Lower leg skin (tissue), 3 donors: ENCODE results near the gene EDN1.

Experiments used
- POLR2A ChIP-seq, 2 donors: fragments of 450-650 bp; IDR thresholded peaks; one replicate each; pipeline ENCODE4 v1.6.1; 2016 to 2017; ENCODE audit warnings: antibody characterized with exemption in 2 of 2, mild to moderate bottlenecking in 1 of 2, moderate library complexity in 1 of 2
- TF ChIP-seq, protein P1 (sequence below), 3 donors: fragments of 450-650 bp; IDR thresholded peaks; one replicate each; pipeline ENCODE4 v1.5.1; 2016; ENCODE audit warnings: antibody characterized with exemption in 3 of 3, mild to moderate bottlenecking in 3 of 3, moderate library complexity in 2 of 3

DNA sequence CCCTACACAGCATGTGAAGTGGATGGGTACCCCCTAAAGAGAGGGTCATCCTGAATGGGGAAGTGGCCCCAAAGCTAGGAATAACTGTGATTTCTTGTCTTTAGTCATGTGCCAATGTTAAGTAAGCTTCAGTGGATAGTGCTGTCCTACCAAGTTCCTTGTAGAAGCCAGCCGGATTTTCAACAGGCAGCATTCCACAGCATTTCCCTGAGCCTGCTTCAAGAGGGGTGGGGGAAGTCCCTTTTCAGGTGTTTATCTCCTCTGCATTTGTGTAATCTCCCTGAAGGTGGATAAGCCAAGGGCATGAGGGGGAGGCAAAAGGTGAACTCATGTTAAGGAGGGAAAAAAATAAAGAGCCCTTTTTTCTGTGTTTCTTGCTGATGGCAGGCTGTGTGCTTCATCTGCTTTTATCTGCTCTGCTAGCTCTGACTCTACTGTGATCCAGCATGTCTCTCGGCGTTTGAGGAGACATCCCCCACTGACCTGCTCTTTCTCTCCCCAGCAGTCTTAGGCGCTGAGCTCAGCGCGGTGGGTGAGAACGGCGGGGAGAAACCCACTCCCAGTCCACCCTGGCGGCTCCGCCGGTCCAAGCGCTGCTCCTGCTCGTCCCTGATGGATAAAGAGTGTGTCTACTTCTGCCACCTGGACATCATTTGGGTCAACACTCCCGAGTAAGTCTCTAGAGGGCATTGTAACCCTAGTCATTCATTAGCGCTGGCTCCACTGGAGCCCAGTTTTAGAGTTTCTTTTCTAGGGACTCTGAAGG lies 1.9 kb downstream of the EDN1 start:
- TF ChIP-seq, protein P1, sequence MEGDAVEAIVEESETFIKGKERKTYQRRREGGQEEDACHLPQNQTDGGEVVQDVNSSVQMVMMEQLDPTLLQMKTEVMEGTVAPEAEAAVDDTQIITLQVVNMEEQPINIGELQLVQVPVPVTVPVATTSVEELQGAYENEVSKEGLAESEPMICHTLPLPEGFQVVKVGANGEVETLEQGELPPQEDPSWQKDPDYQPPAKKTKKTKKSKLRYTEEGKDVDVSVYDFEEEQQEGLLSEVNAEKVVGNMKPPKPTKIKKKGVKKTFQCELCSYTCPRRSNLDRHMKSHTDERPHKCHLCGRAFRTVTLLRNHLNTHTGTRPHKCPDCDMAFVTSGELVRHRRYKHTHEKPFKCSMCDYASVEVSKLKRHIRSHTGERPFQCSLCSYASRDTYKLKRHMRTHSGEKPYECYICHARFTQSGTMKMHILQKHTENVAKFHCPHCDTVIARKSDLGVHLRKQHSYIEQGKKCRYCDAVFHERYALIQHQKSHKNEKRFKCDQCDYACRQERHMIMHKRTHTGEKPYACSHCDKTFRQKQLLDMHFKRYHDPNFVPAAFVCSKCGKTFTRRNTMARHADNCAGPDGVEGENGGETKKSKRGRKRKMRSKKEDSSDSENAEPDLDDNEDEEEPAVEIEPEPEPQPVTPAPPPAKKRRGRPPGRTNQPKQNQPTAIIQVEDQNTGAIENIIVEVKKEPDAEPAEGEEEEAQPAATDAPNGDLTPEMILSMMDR (IDR thresholded peaks at IDR 0.05), result no peak
- no peak for TF ChIP-seq POLR2A (IDR thresholded peaks at IDR 0.05)
